GM21576 (cell line): ENCODE measurements around the gene KRT2.
"Not testable (repeated sequence)": the region's sequence is repeated elsewhere in the genome, so short reads cannot be mapped to it uniquely, and the experiment has no call there.

Experiments used
- ATAC-seq: cut with Tn5 transposase; IDR thresholded peaks from one replicate; pipeline ENCODE4 v1.9.1; 2021; ENCODE audit warnings: mild to moderate bottlenecking, moderate library complexity; ENCODE audit not compliant: unreplicated experiment

The KRT2 gene

DNA sequence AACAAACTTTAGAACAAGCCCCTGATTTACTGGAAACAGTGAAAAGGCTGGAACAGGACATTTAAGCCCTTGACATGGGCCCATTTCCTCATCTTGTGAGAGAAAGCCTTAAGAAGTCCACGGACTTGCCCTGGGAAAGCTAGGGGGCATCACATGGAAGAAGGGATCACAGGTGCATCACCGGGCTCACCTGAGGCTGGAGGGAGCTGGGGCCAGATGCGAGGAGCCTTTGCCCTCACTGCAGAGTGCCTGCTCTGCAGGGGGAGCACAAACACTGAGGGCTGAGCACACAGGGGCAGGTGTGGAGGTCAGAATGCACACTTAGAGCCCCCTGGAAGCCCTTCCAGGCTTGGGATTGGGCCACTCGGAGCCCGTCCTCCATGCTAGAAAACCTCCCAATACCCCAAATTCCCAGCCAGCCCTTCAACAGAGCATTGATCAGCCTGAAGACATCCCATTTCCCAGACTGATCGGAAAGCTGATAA lies 33.4 kb upstream of the KRT2 start:
- ATAC-seq: no peak

GRCh38 chr12:52684431-52684830 lies 32.4 kb upstream of the KRT2 start:
- ATAC-seq: no peak

DNA sequence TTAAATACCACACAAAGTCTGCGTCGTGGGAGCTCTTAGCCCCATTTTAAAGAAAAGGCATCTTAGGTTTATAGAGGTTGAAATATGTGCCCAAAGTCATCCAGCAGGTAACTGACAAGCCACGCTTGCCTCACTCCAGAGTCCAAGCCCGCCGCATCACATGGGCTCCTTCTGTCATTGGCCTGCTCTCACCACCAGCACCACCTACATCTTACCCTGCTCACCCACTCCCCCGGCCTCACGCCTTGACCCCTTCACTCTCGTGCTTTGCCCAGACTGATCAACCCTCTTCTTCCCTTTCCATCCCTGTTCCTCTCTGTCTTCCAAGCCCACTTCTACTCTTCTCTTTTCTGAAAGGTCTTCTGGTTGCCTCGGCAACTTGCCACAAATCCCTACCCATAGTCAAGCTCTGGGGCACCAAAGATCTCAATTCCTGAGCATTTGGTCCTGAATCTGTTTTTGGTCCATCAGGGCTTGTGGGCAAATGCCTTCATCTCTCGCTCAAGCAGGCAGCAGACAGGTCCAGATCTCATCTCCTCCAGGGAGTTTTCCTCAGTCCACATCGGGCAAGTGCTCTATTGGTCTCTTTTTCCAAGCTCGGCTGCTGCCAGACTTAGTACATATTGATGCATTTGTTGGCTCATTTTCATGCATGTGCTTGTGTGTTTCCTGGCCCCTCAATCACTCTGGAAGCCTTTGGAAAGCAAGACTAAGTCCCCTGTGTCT lies 31.7 kb upstream of the KRT2 start:
- ATAC-seq: no peak

DNA sequence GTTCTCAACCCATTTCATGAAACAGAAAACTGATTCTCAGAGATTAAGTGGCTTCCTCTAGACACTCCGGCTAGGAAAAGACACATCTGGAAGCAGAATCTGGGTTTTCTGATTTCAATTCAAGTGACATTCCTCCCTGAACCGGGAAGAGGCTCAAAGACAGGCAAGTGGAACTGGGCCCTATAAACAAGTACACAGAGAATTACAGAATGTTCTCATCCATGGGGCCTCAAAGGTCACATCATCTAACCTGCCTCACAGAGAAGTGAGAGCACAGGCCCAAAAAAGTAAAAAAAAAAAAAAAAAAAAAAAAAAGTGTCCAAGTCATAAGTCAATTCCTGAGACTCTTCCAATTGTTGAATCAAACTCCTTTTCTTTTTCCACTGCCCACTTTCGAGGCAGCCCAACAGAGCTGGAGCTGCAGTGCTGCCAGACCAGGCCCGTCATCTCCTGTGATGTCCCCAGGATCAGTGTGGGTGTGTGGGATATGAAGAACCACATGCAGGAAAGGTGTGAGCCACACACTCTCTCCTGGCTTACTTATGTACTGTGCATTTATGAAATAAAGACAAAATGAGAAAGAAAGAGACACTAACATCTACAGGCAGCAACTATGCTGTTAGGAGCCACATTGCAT lies 31.0 kb upstream of the KRT2 start:
- ATAC-seq: no peak

DNA sequence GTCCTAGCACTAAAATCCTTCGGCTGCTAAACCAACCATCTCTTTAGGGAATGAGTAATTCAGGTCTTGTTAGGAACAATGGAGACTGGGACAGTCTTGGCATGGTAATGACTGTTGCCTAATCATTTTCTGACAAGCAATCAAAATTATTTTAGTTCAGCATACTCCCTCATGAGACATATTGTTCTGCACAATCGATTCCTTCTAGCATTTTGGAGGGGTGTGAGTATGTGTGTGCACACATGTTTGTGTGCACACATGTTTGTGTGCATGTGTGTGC lies 30.3 kb upstream of the KRT2 start:
- ATAC-seq: no peak

- ATAC-seq: no peak
Observed at GRCh38 chr12:52681526-52682380, 29.7 kb upstream of the KRT2 start.

DNA sequence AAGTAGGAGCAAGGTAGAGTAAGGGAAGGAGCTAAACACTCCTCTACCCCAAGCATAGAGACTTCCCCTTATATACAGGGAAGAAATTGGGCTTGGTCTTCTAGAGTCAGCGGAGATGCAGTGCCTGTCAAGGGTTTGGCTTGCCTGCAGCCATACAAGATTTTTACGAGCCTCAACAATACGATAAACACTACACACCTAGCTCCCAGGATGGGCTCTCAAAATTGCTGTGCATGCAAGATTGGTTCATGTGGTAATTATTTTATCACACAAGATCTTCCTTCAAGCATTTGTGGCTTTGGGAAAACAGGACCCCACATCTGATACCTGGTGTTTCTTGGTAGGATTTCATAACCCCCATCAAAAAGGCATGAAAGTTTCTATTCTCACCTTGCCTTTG lies 28.4 kb upstream of the KRT2 start, which contains the start of gene KRT1:
TSS of gene KRT1 (minus strand) at position 45 of the 400 bp plus-strand sequence. CDS start 59 bp downstream, outside the sequence.
- no peak for ATAC-seq

- no peak for ATAC-seq
Observed at GRCh38 chr12:52679875-52680274, 27.9 kb upstream of the KRT2 start.

DNA sequence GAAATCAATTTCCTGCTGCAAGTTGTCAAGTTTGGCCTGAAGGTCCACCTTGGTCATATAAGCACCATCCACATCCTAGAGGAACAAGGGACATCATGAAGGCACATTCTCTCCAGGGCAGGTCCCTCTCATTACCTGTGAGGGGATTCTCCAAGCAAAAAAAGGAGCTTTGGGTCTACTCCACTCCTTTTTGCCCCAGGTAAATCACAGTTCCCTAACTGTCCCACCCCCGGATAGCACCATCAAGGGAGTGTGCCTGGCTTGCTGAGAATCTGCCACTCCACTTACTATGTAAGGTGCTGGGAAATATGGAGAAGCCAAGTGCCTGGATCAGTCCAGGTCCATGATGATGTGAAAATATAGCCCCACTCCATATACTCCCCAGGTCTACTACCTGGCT lies 25.7 kb upstream of the KRT2 start:
- no peak for ATAC-seq

DNA sequence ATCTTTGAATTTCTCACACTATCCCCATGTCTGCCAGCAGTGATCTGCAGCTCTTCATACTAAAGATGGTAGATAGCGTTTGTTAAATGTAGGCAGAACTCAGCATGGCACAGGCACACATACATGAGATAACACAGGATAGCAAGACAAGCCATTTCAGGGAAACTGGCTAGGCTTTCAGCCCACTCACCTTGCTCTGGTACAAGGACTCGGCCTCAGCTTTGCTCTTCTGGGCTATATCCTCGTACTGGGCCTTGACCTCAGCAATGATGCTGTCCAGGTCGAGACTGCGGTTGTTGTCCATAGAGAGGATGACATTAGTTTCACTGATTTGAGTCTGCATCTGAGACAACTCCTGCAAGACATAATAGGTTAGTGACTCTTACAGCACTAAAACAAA lies 25.1 kb upstream of the KRT2 start:
- no peak for ATAC-seq

GRCh38 chr12:52676163-52676562 lies 24.2 kb upstream of the KRT2 start:
- ATAC-seq: no peak

GRCh38 chr12:52675301-52675701 lies 23.3 kb upstream of the KRT2 start:
- ATAC-seq: no peak

GRCh38 chr12:52674433-52674775 lies 22.4 kb upstream of the KRT2 start:
- no peak for ATAC-seq

DNA sequence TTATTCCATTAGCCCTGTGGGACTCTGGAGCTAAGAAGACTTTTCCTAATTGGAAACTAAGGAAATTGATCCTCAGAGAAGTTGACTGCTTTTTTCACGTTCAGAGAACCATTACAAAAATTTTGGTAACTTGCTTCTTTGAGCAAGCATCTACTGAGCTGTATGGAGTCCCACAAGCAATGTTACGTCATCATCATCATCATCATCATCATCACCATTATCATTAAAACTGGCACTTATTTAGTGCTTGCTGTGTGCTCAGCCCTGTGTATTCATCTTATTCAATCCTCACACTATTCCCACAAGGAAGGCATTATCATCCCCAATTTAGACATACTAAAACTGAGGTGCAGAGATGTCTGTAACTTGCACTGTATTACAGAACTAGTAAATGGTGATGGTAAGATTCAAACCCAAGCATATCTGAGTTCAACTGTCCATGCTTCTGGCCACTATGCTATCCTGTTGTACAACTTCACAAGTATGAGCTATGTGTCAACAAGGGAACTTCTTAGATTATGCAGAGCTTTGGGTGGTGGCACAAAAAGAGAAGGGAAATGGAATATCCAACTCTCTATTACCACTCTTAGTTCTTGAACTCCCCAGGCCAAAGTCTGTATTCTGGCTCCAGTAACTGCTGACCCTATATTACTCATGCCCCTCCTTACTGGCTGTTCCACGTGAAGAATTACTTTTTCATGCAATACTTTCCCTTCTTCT lies 21.9 kb upstream of the KRT2 start:
- ATAC-seq: no peak

GRCh38 chr12:52673217-52673616 lies 21.2 kb upstream of the KRT2 start:
- no peak for ATAC-seq

- no peak for ATAC-seq
Observed at GRCh38 chr12:52672321-52672933, 20.4 kb upstream of the KRT2 start.

DNA sequence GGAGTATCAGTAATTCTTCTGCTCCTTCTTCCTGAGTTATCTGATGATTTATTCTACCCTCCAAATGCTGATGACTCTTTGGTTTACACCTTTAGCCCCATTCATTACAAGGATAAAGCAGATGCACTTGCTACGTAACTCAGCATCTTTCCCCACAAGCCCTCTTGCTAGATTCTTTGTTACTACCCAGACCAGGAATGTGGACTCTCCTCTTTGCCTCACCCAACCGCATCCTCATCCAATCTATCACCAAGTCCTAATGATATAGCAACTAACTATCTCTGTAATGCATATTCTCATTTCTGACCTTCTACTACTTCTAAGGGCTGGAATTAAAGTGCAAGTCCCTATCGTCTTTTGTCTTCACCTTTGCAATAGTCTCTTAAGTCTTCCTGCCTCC lies 18.9 kb upstream of the KRT2 start:
- no peak for ATAC-seq

DNA sequence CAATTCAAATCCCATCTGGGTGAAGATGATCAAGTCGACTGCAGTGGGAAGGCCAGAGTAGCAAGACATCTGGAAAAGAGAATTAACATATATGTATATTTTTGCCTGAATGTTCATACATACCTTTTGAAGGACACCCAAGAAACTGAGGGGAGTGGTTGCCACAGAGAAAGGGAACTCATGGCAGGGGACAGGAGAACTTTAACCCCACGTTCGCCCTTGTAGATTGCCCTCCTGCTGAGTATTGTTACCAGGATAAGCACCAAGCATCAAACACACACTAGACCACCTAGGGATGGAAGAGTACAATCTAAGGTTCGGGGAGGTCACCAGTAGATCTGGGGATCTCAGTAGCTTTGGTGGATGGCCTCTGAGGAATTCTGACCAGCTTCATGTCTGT lies 18.5 kb upstream of the KRT2 start:
- no peak for ATAC-seq

DNA sequence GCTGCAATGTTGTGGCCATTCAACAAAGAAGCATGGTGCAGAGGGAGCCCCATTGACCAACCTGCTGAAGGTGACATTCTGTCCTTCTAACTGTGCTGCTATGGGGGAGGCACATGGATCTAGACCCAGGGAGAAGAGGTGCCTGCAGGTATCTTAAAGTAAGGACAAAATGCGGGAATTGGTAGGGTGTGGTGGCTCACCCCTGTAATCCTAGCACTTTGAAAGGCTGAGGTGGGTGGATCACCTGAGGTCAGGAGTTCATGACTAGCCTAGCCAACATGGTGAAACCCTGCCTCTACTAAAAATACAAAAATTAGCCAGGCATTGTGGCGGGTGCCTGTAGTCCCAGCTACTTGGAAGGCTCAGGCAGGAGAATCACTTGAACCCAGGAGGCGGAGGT lies 17.9 kb upstream of the KRT2 start:
- ATAC-seq: not testable (repeated sequence)

DNA sequence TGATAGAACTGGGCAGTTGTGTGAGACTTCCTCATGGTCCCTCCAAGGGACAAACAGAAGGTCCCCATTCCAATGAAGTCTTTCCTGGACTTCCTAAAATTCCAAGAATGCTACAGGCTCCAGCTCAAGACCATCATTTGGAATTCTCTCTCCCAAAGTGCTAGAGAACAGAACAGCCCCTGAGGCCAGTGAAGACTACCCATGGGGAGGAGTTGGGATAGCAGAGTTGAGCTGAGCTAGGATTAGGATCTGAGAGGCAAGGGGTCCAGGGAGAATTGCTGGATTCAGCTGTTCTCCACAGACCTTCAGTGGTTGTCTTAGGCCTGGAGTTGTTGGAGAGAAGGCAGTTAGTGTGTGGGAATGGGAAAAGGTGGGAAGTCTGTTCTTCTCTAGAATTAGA lies 17.4 kb upstream of the KRT2 start:
- ATAC-seq: no peak

DNA sequence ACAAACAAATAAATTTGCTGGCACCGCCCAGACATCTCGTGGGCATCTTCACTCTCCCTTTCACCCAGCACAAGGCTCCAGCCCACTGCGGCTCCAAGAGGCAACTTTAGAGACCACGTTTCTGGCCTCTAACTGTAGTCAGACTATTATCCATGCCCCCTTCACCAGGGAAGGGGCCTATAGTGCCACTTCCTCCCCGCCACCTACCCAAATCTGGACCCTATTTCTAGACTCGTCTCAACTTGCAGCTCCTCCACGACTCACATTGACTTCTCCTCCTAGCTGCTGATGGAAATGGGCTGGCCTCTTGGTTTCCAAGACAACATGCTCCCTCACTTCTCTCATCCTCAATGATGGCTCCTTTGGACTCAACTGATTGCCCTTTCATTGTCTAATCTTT lies 15.9 kb upstream of the KRT2 start:
- ATAC-seq: no peak
